Activated naive CD4-positive, alpha-beta T cell treated with anti-CD3 and anti-CD28 coated beads, Interleukin-2, amount 50 U/mL, for 16 hours (primary cell): ENCODE results near the gene ZNF578.
A peak's percentile ranks its signal among the peaks of the same experiment; 100 is the strongest.
"Not testable (repeated sequence)": the region's sequence is repeated elsewhere in the genome, so short reads cannot be mapped to it uniquely, and the experiment has no call there.

Source experiments
- DNase-seq: peaks from one replicate; pipeline ENCODE4 v3.0.0-alpha.2; 2020

Gene ZNF578

GRCh38 chr19:52453324-52454094 is at the start of gene ZNF578:
Gene ZNF578 (plus strand): TSS chr19:52453553. CDS start chr19:52501846, 48,293 bp downstream.
- peak; percentile 72 for DNase-seq

- no peak for DNase-seq
Measured at GRCh38 chr19:52410276-52410675, 43.1 kb upstream of the ZNF578 start.

DNA sequence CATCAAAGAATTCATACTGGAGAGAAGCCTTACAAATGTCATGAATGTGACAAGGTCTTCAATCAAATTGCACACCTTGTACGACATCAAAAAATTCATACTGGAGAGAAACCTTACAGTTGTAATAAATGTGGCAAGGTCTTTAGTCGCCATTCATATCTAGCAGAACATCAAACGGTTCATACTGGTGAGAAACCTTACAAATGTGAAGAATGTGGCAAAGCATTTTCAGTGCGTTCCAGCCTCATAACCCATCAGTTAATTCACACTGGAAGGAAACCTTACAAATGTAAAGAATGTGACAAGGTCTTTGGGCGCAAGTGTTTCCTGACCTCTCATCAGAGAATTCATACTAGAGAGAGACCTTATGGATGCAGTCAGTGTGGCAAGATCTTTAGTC is 37.6 kb upstream of the ZNF578 start:
- no peak for DNase-seq

DNA sequence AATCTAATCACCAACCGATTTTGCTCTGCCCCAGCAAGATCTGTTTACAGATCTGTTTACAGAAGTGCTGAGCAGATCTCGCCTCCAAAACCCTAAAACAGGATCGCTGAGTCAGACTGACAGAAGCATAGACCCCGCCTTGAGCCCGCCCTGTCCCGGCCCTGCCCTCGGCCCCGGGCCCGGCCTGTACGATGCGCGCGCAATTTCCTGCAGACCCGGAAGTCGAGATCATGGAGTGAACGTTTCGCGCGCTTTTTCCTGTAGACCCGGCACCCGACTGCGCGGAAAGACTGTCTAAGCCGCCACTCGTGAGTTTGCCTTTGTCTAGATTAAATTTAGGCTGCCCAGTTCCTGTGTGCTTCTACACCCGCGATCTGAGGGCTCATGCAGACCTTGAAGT is 24.4 kb upstream of the ZNF578 start, which contains the start of gene ZNF534:
ZNF534 (plus strand) TSS at position 212 of the 400 bp plus-strand sequence. CDS start 2,327 bp downstream, outside the sequence.
- DNase-seq = no peak

- no peak for DNase-seq
Measured at GRCh38 chr19:52442179-52442578, 11.2 kb upstream of the ZNF578 start.

DNA sequence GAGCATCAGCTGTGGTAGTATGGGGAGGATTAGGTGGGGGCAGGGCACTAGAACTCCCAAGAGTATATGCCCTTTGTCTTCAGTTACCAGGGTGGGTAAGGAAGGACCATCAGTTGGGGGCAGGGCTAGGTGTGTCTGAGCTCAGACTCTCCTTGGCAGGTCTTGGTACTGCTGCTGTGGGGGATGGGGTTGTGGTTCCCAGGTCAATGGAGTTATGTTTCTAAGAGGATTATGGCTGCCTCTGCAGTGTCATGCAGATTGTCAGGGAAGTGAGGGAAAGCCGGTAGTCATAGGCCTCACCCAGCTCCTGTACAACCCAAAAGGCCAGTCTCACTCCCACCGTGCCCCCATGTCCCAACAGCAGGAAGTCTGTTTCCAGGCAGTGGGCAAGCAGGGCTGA is 8.8 kb upstream of the ZNF578 start:
- no peak for DNase-seq

DNA sequence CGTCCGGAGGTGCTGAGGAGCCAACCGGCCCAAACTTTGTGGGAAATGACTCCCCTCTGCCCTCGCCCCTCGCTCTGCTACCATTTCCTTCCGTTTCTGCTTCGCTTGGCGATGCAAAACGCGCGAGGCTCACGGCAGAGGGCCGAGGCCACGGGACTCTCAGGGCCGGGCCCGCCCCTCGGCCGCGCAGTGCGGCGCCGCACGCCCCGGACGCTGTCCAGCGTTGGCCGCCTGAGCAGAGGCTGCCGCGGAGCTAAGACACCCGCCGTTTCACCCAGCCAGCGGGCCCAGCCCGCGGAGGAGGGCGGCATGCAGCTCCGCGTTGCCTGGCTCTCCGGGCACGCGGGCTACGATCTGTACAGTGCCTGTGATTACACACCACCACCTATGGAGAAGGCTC is 2.1 kb upstream of the ZNF578 start:
- no peak for DNase-seq

- no peak for DNase-seq
Measured at GRCh38 chr19:52464798-52465470, 11.6 kb downstream of the ZNF578 start.

DNA sequence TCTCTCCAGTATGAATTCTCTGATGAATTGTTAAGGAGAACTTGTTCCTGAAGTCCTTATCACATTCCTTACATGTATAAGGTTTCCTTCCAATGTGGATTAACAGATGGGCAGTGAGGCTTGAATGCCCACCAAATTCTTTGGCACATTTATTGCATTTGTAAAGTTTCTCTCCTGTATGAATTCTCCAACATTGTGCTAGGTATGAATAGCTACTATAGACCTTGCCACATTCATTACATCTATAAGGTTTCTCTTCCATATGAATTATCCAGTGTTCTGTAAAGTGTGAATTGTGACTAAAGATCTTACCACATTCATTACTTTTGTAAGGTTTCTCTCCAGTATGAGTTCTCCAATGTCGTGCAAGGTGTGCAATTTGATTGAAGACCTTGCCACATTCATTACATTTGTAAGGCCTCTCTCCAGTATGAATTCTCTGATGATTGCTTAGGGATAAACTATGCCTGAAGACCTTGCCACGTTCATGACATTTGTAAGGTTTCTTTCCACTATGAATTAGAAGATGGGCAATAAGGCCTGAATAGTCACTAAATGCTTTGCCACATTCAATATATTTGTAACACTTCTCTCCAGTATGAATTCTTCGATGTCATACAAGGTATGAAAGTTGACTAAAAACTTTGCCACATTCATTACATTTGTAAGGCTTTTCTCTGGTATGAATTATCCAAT is 20.4 kb downstream of the ZNF578 start:
- no peak for DNase-seq

DNA sequence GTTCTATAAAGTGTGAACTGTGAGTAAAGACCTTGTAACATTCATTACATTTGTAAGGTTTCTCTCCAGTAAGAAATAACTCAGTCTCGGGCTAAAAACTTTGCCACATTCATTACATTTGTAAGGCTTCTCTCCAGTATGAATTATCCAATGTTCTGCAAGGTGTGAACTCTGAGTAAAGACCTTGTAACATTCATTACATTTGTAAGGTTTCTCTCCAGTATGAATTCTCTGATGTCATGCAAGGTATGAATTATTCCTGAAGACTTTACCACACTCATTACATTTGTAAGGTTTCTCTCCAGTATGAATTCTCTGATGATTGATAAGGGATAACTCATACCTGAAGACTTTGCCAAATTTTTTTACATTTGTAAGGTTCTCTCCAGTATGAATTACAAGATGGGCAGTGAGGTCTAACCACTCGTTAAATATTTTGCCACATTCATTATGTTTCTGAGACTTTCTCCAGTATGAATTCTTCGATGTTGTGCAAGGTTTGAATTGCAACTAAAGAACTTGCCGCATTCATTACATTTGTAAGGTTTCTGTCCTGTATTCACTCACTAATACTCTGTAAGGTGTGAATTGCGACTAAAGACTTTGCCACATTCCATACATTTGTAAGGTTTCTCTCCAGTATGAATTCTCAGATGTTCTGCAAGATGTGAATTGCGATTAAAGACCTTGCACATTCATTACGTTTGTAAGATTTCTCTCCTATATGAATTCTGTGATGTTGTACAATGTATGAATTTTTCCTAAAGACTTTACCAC is 21.2 kb downstream of the ZNF578 start:
- DNase-seq = no peak

DNA sequence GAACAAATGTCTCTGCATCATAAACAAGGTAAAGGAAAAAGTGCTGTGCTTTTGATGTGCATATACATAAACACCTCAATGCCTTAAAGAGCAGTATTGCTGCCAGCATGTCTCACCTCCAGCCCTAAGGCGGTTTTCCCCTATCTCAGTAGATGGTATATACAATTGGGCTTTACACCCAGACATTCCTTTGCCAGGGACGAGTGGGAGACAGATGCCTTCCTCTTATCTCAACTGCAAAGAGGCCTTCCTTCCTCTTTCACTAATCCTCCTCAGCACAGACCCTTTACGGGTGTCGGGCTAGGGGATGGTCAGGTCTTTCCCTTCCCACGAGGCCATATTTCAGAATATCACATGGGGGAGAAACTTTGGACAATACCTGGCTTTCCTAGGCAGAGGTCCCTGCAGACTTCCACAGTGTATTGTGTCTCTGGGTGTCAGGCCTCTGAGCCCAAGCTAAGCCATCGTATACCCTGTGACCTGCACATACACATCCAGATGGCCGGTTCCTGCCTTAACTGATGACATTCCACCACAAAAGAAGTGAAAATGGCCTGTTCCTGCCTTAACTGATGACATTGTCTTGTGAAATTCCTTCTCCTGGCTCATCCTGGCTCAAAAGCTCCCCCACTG is 30.9 kb downstream of the ZNF578 start:
- not testable (repeated sequence) for DNase-seq

DNA sequence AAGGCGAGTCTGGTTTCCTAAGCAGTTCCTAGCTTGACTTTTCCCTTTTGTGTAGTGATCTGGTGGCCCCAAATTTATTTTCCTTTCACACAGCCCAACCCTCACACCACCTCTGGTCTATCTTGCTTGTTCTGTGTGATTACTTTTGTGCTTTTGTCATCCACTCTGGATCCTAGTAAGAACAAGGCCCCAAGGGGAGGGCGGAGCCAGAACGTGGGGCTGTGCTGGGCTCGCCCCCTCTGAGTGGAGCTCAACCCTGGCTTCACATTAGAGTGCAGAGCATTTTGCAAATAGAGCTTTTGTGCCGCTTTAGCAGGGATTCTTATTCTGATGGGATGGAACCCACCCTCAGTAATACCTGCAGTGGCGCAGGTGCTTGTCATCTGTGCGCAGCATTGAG is 31.7 kb downstream of the ZNF578 start:
- not testable (repeated sequence) for DNase-seq

DNA sequence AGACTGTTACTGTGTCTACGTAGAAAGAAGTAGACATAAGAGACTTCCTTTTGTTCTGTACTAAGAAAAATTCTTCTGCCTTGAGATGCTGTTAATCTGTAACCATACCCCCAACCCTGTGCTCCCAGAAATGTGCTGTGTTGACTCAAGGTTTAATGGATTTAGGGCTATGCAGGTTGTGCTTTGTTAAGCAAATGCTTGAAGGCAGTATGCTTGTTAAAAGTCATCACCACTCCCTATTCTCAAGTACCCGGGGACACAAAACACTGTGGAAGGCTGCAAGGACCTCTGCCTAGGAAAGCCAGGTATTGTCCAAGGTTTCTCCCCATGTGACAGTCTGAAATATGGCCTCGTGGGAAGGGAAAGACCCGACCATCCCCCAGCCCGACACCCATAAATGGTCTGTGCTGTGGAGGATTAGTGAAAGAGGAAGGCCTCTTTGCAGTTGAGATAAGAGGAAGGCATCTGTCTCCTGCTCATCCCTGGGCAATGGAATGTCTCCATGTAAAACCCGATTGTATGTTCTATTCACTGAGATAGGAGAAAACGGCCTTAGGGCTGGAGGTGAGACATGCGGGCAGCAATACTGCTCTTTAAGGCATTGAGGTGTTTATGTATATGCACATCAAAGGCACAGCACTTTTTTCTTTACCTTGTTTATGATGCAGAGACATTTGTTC is 32.3 kb downstream of the ZNF578 start:
- not testable (repeated sequence) for DNase-seq

DNA sequence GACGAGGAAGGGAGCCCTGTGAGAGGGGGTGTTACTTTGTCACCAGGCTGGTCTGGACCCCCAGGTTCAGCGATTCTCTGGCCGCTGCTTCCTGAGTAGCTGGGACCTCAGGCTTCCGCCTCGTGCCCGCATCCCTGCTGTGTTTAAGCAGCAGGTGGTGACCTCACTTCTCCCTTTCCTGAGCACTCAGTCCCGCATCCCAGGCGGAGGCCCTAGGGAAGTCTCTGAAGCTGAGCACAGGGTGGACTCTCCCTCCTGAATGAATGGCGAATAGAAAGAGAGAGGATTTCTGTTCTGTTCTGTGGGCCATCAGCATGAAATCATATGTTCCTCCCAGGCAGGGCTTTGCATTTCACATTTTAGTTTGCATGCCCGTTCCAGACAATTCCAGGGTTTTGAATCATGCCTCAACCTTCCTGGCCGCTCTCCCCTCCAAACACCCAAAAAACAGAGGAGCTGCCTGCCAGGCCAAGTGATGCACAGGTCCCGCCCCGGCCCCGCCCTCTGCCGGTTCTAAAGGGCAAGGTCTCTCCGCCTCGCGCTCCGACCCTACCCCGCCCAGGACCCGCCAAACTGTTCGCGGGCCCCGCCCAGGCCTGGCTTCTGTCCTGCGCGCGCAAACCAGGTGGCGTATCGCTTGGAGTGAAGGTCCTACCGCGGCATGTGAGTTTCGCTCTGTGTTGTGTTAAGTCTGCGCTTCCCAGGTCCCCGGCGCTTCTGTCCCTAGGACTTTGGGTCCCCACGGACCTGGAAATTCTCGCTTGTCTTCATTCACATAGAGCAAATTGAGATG is 39.0 kb downstream of the ZNF578 start:
- no peak for DNase-seq

- DNase-seq = no peak
Measured at GRCh38 chr19:52492994-52493470, 39.7 kb downstream of the ZNF578 start.

DNA sequence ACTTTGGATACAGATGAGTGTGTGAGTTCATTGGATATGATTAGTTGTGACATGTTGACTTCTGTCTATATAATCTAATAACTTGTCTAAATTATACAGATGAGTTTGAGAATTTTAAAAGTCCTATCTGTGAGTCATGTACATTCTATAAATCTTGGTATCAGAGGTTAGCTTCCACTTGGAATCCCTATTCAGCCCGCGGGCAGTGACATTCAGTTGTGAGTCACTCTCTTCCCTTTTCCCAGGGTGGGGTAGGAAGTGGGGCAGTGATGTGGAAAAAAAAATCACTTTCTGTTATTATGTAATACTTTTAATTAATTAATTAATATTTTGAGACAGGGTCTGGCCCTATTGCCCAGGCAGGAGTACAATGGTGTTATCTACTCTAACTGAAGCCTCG is 41.2 kb downstream of the ZNF578 start:
- no peak for DNase-seq

GRCh38 chr19:52498571-52498970 is 45.2 kb downstream of the ZNF578 start:
- no peak for DNase-seq

DNA sequence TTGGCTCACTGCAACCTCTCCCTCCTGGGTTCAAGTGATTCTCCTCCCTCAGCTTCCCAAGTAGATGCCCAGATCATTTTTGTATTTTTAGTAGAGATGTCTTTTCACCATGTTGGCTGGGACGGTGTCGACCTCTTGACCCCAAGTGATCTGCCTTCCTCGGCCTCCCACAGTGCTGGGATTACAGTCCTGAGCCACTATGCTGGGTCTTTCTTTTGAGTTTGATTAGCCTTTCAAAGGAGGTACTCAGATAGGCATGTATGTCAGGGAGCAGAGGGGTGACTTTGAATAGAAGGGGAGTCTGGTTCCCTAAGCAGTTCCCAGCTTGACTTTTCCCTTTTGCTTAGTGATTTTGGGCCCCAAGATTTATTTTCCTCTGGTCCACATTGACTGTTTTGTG is 47.1 kb downstream of the ZNF578 start:
- DNase-seq = not testable (repeated sequence)

- DNase-seq = not testable (repeated sequence)
Measured at GRCh38 chr19:52500991-52501390, 47.6 kb downstream of the ZNF578 start.

- DNase-seq = no peak
Measured at GRCh38 chr19:52507266-52507665, 53.9 kb downstream of the ZNF578 start.

DNA sequence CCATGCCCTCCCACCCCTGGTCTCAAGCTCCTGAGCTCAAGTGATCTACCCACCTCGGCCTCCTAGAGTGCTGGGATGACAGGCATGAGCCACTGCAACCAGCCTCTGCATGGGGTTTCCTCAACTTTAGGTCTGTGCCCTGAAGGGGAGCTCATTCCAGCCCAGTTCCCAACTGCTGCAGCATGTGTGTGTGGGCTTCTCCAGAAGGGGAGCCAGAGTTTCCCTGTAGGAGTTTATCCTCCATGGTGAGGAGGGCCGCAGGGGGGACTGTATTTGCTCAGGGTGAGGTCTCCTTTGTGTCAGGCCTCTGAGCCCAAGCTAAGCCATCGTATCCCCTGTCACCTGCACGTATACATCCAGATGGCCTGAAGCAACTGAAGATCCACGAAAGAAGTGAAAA is 62.8 kb downstream of the ZNF578 start:
- no peak for DNase-seq
